ENCODE data around the gene DAAM2.

Gene DAAM2

DNA sequence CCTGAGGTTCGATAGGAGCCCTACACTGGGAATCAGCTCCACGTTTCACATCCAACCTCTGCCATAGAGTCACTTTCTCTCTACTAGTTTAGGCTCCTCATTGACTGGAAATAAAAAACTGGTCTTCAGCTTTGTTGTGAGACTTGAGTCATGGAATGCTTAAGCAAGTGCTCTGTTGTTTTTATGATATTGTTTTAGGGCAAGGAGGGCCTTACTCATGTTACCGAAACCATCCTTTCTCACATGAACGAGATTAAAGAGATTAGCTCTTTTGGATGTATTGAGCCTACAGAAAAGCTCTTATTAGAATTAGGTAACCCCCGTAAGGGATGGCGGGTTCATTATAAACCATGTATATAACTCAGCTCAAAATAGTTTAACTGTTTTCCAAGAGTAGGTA is 149.0 kb downstream of the DAAM2 start:
- Histone ChIP-seq H3K36me3 (ENCODE audit: control insufficient read depth, insufficient read depth, low read length) (no peaks in the 10 kb centered on the region), H3K27ac (ENCODE audit: low read depth, low read length, severe bottlenecking) (no peak overlapping the region), H3K4me1 (ENCODE audit: control insufficient read depth, insufficient read depth, low read length, poor library complexity, severe bottlenecking) (no peaks in the 10 kb centered on the region), H3K4me3 (ENCODE audit: extremely low read depth, insufficient read depth, low read length, poor library complexity, severe bottlenecking) (no peak overlapping the region), H3K9me3 (ENCODE audit: control insufficient read depth, low read length) (no peaks in the 10 kb centered on the region)
- no CpG with 5 or more reads among the region's 6 CpGs for WGBS, 2 experiments (ENCODE audit: insufficient coverage in 2 of 2)

DNA sequence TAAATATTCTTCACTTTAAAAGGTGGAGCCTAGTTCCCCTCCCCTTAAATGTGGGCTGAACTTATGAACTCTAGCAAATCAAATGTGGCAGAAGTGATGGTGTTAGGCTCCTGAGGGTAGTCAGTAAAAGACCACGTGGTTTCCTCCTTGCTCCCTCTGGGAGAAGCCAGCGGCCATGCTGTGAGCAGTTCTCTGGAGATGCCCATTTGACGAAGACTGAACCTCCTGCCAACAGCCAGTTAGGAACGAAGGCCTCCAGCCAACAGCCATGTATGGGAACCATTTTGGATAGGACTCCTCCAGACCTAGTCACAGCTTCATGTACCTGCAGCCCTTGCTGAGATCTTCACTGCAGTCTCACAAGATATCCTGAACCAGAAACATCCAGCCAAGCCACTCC is 149.6 kb downstream of the DAAM2 start:
- H3K27ac ChIP-seq (ENCODE audit: low read depth, low read length, severe bottlenecking), result no peak overlapping the region
- no peak overlapping the region for H3K4me3 ChIP-seq (ENCODE audit: extremely low read depth, insufficient read depth, low read length, poor library complexity, severe bottlenecking)
- WGBS, 2 experiments (ENCODE audit: insufficient coverage in 2 of 2), result 88 to 91% methylated on average over 4 of the region's 4 CpGs
- H3K36me3 ChIP-seq (ENCODE audit: control insufficient read depth, insufficient read depth, low read length), result no peaks in the 10 kb centered on the region
- no peaks in the 10 kb centered on the region for H3K9me3 ChIP-seq (ENCODE audit: control insufficient read depth, low read length)
- H3K4me1 ChIP-seq (ENCODE audit: control insufficient read depth, insufficient read depth, low read length, poor library complexity, severe bottlenecking), result no peaks in the 10 kb centered on the region

DNA sequence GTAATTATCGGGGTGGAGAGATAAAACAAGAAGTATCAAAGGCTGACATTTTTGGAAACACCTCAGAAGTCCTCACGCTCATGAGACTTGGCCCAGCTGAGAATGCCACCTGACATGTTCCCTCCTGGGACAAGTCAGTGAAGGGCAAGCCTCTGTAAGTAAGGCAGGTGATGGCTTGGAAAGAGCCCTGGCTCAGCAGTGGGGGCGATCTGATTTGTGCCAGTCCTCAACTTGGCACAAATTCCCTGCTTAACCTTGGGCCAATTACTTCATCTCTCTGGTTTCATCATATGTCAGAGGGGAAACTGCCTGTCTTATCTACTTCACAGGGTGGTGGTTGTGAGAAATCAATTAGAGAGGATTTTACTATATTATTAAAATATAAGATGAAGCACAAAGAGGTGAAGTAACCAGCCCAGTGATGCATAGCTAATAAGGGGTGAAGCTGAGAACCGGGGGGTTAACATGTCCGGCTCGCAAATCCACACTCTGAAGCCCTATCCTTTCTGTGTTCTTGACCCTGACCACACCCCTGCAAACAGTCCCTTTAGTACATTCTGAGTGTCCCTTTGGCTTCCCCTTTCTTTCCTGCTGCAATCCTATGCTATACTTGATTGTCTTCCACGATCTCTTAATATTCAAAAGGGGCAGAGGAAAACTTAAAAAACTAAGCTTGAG is 150.9 kb downstream of the DAAM2 start:
- H3K27ac ChIP-seq (ENCODE audit: low read depth, low read length, severe bottlenecking), result no peak overlapping the region
- no peaks in the 10 kb centered on the region for H3K4me1 ChIP-seq (ENCODE audit: control insufficient read depth, insufficient read depth, low read length, poor library complexity, severe bottlenecking)
- WGBS, 2 experiments (ENCODE audit: insufficient coverage in 2 of 2), result 91 to 93% methylated on average over 5 of the region's 7 CpGs
- no peaks in the 10 kb centered on the region for H3K9me3 ChIP-seq (ENCODE audit: control insufficient read depth, low read length)
- H3K4me3 ChIP-seq (ENCODE audit: extremely low read depth, insufficient read depth, low read length, poor library complexity, severe bottlenecking), result no peak overlapping the region
- no peaks in the 10 kb centered on the region for H3K36me3 ChIP-seq (ENCODE audit: control insufficient read depth, insufficient read depth, low read length)

DNA sequence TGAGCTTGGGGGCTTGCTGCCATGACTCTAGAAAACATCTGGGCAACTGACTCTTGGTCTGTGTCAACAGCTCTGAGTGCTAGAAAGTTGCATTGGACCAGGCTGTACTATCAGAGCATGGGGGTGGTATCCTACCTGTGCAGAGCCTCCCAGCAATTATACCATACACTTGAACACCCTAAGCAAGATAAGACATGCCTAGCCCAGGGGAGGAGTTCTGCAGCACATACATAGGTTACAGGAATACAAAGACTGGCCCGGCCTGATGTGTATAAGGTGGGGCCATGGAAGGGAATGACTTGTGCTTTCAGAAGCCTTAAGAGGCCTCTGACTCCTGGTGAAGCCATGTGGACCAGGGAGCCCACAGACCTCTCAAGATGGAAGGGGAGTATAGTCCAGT is 153.4 kb downstream of the DAAM2 start:
- no peak overlapping the region for H3K4me3 ChIP-seq (ENCODE audit: extremely low read depth, insufficient read depth, low read length, poor library complexity, severe bottlenecking)
- H3K9me3 ChIP-seq (ENCODE audit: control insufficient read depth, low read length), result no peaks in the 10 kb centered on the region
- no peaks in the 10 kb centered on the region for H3K36me3 ChIP-seq (ENCODE audit: control insufficient read depth, insufficient read depth, low read length)
- H3K4me1 ChIP-seq (ENCODE audit: control insufficient read depth, insufficient read depth, low read length, poor library complexity, severe bottlenecking), result no peaks in the 10 kb centered on the region
- 83 to 100% methylated on average over 1 of the region's 1 CpG for WGBS, 2 experiments (ENCODE audit: insufficient coverage in 2 of 2)
- no peak overlapping the region for H3K27ac ChIP-seq (ENCODE audit: low read depth, low read length, severe bottlenecking)

DNA sequence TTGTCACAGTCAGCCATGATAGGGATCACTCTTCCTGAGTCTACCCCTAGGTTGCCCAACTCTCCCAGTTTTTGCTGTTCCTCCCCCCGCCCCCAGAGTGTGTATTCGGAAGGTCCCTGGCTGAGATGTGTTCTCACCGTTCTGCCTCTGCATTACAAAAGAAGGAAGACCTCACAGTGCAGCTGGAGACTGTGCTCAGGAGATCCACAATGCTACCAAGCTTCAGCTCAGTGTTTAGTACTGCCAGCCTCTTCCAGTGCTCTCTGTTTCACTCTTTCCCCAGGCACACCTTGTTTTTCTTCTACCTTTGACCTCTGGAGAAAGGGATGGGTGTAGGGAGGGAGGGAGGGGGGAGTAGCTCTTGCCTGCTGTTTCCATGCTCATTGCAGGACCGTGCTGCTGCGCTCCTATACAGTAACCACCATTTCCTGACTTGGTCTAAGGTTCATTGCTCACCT is 155.5 kb downstream of the DAAM2 start:
- Histone ChIP-seq H3K9me3 (ENCODE audit: control insufficient read depth, low read length) (no peaks in the 10 kb centered on the region), H3K4me3 (ENCODE audit: extremely low read depth, insufficient read depth, low read length, poor library complexity, severe bottlenecking) (no peak overlapping the region), H3K36me3 (ENCODE audit: control insufficient read depth, insufficient read depth, low read length) (no peaks in the 10 kb centered on the region), H3K27ac (ENCODE audit: low read depth, low read length, severe bottlenecking) (no peak overlapping the region), H3K4me1 (ENCODE audit: control insufficient read depth, insufficient read depth, low read length, poor library complexity, severe bottlenecking) (no peaks in the 10 kb centered on the region)
- WGBS, 2 experiments (ENCODE audit: insufficient coverage in 2 of 2), result 0 to 44% methylated on average over 1 to 5 of the region's 5 CpGs

DNA sequence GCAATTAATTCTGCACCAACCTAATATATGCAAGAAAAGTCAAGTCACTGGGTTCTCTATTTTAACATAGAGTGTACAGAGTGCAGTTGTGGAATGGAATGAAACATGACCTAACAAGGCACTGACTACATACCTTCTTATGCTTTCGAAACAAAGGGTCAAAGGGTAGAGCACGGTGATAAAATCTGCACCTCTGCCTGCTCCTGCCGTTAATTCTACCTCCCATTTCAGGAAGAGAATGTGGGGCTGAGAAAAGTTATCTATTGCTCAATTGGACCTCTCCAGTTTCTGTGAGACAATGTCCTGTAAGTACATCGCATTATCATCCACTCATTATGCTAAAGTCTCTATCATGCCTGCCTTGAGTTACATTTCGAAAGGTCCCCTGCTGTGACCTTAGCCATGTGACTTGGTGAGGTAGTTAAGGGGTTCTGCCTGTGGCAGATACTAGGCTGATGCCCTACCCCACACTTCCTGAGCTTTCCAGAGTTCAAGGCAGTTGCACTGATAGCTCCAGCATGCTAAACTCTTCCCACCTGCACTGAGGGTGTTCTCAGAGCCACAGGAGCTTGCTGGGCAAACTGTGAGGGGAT is 156.1 kb downstream of the DAAM2 start:
- no CpG with 5 or more reads among the region's 5 CpGs for WGBS, 2 experiments (ENCODE audit: insufficient coverage in 2 of 2)
- Histone ChIP-seq H3K27ac (ENCODE audit: low read depth, low read length, severe bottlenecking) (no peak overlapping the region), H3K4me3 (ENCODE audit: extremely low read depth, insufficient read depth, low read length, poor library complexity, severe bottlenecking) (no peak overlapping the region), H3K4me1 (ENCODE audit: control insufficient read depth, insufficient read depth, low read length, poor library complexity, severe bottlenecking) (no peaks in the 10 kb centered on the region), H3K9me3 (ENCODE audit: control insufficient read depth, low read length) (no peaks in the 10 kb centered on the region), H3K36me3 (ENCODE audit: control insufficient read depth, insufficient read depth, low read length) (no peaks in the 10 kb centered on the region)

DNA sequence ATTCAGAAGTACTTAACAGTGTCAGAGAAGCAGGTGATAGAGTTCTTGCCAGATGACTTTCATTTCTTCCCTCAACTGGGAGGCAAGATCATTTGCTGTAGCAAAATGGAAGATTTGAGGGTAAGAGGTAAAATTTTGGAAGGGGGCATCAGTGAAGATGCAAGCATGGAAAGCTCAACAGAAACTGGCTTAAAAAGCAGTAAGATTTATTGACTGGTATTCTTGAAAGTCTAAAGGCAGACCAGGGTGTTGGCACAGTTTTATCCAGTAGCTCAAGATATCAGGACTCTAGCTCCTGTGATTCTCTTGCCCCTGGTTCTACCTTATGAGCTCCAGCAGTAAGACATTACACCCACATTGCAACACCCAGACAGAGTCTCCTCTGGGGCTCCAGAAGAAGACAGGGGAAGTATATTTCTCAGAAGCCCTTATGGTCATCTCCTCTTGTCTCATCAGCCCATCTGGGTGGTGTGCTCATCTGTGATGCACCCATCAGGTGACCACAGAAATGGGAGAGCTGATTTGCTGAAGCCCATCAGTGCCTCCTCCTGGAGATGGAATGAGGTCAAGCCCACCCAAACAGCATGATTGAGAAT is 158.0 kb downstream of the DAAM2 start:
- H3K4me3 ChIP-seq (ENCODE audit: extremely low read depth, insufficient read depth, low read length, poor library complexity, severe bottlenecking), result no peak overlapping the region
- no peak overlapping the region for H3K27ac ChIP-seq (ENCODE audit: low read depth, low read length, severe bottlenecking)
- H3K9me3 ChIP-seq (ENCODE audit: control insufficient read depth, low read length), result no peaks in the 10 kb centered on the region
- no peaks in the 10 kb centered on the region for H3K36me3 ChIP-seq (ENCODE audit: control insufficient read depth, insufficient read depth, low read length)
- H3K4me1 ChIP-seq (ENCODE audit: control insufficient read depth, insufficient read depth, low read length, poor library complexity, severe bottlenecking), result no peaks in the 10 kb centered on the region

DNA sequence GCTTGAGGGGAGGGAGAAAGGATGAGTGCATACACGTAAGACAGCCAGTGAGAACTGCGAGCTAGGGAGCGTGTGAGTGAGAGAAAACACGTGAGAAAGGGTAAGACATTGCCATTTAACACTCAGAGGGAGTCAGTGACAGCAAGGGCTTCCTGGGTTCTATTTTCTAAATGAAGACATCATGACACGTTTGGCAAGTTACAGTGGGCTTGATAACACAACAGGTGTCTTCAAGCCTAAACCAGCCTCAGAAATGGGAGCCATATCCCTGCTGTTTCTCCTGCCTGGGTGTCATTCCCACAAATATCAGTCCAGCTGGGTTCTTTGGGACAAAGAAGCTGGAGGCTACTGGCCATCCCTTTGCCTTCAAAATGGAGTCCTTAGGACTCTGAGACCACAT is 159.0 kb downstream of the DAAM2 start:
- Histone ChIP-seq H3K9me3 (ENCODE audit: control insufficient read depth, low read length) (no peaks in the 10 kb centered on the region), H3K36me3 (ENCODE audit: control insufficient read depth, insufficient read depth, low read length) (no peaks in the 10 kb centered on the region), H3K4me1 (ENCODE audit: control insufficient read depth, insufficient read depth, low read length, poor library complexity, severe bottlenecking) (no peaks in the 10 kb centered on the region), H3K4me3 (ENCODE audit: extremely low read depth, insufficient read depth, low read length, poor library complexity, severe bottlenecking) (no peak overlapping the region), H3K27ac (ENCODE audit: low read depth, low read length, severe bottlenecking) (no peak overlapping the region)
- 82 to 87% methylated on average over 5 of the region's 5 CpGs for WGBS, 2 experiments (ENCODE audit: insufficient coverage in 2 of 2)

GRCh38 chr6:39951716-39952115 is 159.5 kb downstream of the DAAM2 start:
- Histone ChIP-seq H3K36me3 (ENCODE audit: control insufficient read depth, insufficient read depth, low read length) (no peaks in the 10 kb centered on the region), H3K9me3 (ENCODE audit: control insufficient read depth, low read length) (no peaks in the 10 kb centered on the region), H3K4me3 (ENCODE audit: extremely low read depth, insufficient read depth, low read length, poor library complexity, severe bottlenecking) (no peak overlapping the region), H3K4me1 (ENCODE audit: control insufficient read depth, insufficient read depth, low read length, poor library complexity, severe bottlenecking) (no peaks in the 10 kb centered on the region), H3K27ac (ENCODE audit: low read depth, low read length, severe bottlenecking) (no peak overlapping the region)
- 93 to 100% methylated on average over 1 of the region's 1 CpG for WGBS, 2 experiments (ENCODE audit: insufficient coverage in 2 of 2)

- Histone ChIP-seq H3K36me3 (ENCODE audit: control insufficient read depth, insufficient read depth, low read length) (no peaks in the 10 kb centered on the region), H3K4me3 (ENCODE audit: extremely low read depth, insufficient read depth, low read length, poor library complexity, severe bottlenecking) (no peak overlapping the region), H3K9me3 (ENCODE audit: control insufficient read depth, low read length) (no peaks in the 10 kb centered on the region), H3K27ac (ENCODE audit: low read depth, low read length, severe bottlenecking) (no peak overlapping the region), H3K4me1 (ENCODE audit: control insufficient read depth, insufficient read depth, low read length, poor library complexity, severe bottlenecking) (no peaks in the 10 kb centered on the region)
- 80 to 93% methylated on average over 2 to 3 of the region's 4 CpGs for whole genome bisulfite sequencing, 2 experiments (ENCODE audit: insufficient coverage in 2 of 2)
Observed at GRCh38 chr6:39952167-39952566, 160.0 kb downstream of the DAAM2 start.

DNA sequence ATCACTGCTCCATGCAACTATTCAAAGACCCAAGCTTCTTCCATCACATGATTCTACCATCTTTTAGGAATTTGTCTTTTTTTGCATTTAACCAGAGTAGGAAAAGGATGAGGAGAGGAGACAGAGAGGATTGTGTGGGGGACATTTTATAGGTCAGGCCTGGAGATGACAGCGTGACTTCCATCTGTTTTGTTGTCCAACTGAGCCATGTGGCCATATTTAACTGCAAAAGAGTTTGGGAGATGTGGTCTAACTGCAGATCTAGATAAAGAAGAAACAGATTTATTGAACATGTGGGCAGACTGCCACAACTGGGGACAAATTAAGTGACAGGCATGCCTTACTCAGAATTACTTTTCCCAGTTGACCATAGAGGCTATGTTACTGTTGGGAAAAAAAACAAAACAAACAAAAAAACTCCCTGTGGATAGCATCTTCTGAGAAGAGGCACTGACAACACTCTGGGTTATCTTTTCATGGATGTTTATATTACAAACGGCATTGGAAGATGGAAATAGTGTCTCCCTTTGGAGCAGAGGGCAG is 161.0 kb downstream of the DAAM2 start:
- Histone ChIP-seq H3K4me3 (ENCODE audit: extremely low read depth, insufficient read depth, low read length, poor library complexity, severe bottlenecking) (no peak overlapping the region), H3K9me3 (ENCODE audit: control insufficient read depth, low read length) (no peaks in the 10 kb centered on the region), H3K27ac (ENCODE audit: low read depth, low read length, severe bottlenecking) (no peak overlapping the region), H3K36me3 (ENCODE audit: control insufficient read depth, insufficient read depth, low read length) (no peaks in the 10 kb centered on the region), H3K4me1 (ENCODE audit: control insufficient read depth, insufficient read depth, low read length, poor library complexity, severe bottlenecking) (no peaks in the 10 kb centered on the region)
- WGBS, 2 experiments (ENCODE audit: insufficient coverage in 2 of 2), result 80 to 91% methylated on average over 1 to 2 of the region's 2 CpGs
